Colonic mucosa (tissue), 4 donors: ENCODE data around the gene SLC2A9. TPM values are rescaled to one million over a fixed set of nuclear protein-coding genes. Genes with fewer than 3 reads are reported as not detected.

Experiments
- DNase-seq: peaks from one replicate; pipeline ENCODE4 v3.0.0-alpha.2; 2020
- H3K27ac ChIP-seq: fragments of 200-600 bp; one replicate; pipeline ENCODE4 v1.8.0; 2021
- H3K27me3 ChIP-seq: fragments of 200-600 bp; one replicate; pipeline ENCODE4 v1.8.0; 2021
- H3K36me3 ChIP-seq: fragments of 200-600 bp; one replicate; pipeline ENCODE4 v1.8.0; 2021
- H3K4me1 ChIP-seq: fragments of 200-600 bp; one replicate; pipeline ENCODE4 v1.8.0; 2021; ENCODE audit warnings: mild to moderate bottlenecking
- H3K4me3 ChIP-seq: fragments of 200-600 bp; one replicate; pipeline ENCODE4 v1.8.0; 2021
- H3K9ac ChIP-seq, 2 donors: one replicate each; pipeline ENCODE4 v1.7.0; 2013; ENCODE audit warnings: control low read depth in 2 of 2, low read depth in 2 of 2, low read length in 2 of 2
- H3K9me3 ChIP-seq: fragments of 200-600 bp; one replicate; pipeline ENCODE4 v1.8.0; 2021
- CTCF ChIP-seq: fragments of 200-600 bp; IDR thresholded peaks from one replicate; pipeline ENCODE4 v1.8.0; 2022; ENCODE audit warnings: antibody characterized with exemption, mild to moderate bottlenecking
- intact Hi-C: fragments of 100-400 bp; cut with DNase I; formaldehyde crosslinking; loops from one replicate; pipeline ENCODE4 v1.14.1; 2022
- total RNA-seq, 2 donors: library from RNA; stranded (reverse); fragmentation: NEBNext Ultra II Directional in 1 of 2; extraction: Animal tissue kit (Norgen Biotek cat#: 25700) in 1 of 2; gene quantifications; one replicate each; pipeline ENCODE4 v1.2.1, GENCODE V29; 2021
- donor health status: healthy.
- donor health status: DM: no; HTN: no; CAD: no.
- donor health status: DM: no; HTN: no; CAD: no.

SLC2A9 gene
- total RNA-seq, 2 donors from 2014 or later, result 4.3 to 6.8 TPM

DNA sequence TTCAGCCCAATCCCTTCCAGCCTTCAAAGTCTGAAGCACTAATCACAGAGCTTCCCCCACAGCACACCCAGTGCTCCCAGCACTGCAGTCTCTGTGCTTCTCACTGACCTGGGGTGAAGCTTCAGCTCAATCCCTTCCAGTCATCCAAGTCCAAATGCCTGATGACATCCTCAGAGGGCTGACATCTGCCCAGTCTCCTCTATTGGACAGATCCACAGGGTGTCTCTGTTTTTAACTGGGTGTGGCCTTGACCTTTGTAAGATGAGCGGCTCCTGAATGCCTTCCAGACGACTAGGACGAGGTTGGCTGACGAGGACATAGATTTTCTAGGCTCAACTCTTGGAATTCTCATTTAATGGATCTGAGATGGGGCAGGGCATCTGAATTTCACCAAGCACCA lies 7.6 kb upstream of the SLC2A9 start:
- no peak overlapping the region for H3K4me3 ChIP-seq
- H3K27ac ChIP-seq, result no peak overlapping the region
- H3K9ac ChIP-seq, result no peak overlapping the region
- intact Hi-C loops, result no loop called here
- no peaks in the 10 kb centered on the region for H3K9me3 ChIP-seq
- no peak for TF ChIP-seq CTCF
- H3K36me3 ChIP-seq, result no peaks in the 10 kb centered on the region
- no peaks in the 10 kb centered on the region for H3K27me3 ChIP-seq
- DNase-seq, result no peak
- H3K4me1 ChIP-seq, result no peaks in the 10 kb centered on the region

DNA sequence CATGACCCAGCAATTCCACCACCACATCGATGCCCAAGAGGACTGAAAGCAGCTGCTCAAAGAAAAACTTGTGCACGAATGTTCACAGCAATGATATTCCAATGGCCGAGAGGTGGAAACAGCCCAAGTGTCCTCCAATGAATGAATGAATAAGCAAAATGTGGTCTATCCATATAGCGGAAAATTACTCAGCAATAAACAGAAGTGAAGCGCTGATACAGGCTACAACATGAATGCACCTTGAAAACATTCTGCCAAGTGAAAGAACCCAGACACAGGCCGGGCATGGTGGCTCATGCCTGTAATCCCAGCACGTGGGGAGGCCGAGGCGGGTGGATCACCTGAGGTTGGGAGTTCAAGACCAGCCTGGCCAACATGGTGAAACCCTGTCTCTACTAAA lies 5.2 kb upstream of the SLC2A9 start:
- H3K9me3 ChIP-seq, result no peaks in the 10 kb centered on the region
- intact Hi-C loops, result no loop called here
- no peaks in the 10 kb centered on the region for H3K27me3 ChIP-seq
- H3K36me3 ChIP-seq, result no peaks in the 10 kb centered on the region
- TF ChIP-seq CTCF, result no peak
- H3K4me1 ChIP-seq, result no peaks in the 10 kb centered on the region
- no peak overlapping the region for H3K9ac ChIP-seq
- no peak overlapping the region for H3K27ac ChIP-seq
- DNase-seq, result no peak
- H3K4me3 ChIP-seq, result no peak overlapping the region

- no peak for TF ChIP-seq CTCF
Measured at GRCh38 chr4:10025230-10025806, 4.0 kb upstream of the SLC2A9 start.

DNA sequence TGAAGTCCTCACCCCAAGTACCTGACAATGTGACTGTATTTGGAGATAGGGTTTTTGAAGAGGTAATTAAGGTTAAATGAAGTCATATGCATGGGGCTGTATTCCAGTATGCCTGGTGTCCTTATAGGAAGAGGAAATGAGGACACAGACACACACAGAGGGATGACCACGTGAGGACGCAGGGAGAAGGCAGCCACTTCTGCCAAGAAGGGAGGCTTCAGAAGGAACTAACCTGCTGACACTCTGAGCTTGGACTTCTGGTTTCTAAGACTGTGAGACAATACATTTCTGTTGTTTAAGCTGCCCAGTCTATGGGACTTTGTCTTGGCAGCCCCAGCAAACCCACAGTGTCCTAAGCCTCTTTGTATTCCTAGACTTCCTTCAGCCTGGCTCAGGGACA lies 3.0 kb upstream of the SLC2A9 start:
- no peaks in the 10 kb centered on the region for H3K9me3 ChIP-seq
- intact Hi-C loops, result no loop called here
- H3K27me3 ChIP-seq, result no peaks in the 10 kb centered on the region

More at GRCh38 chr4:10025230-10025806, 4.0 kb upstream of the SLC2A9 start:
- Histone ChIP-seq H3K9ac (no peak overlapping the region), H3K9me3 (no peaks in the 10 kb centered on the region), H3K27ac (no peak overlapping the region), H3K27me3 (no peaks in the 10 kb centered on the region), H3K4me3 (no peak overlapping the region), H3K4me1 (no peaks in the 10 kb centered on the region), H3K36me3 (no peaks in the 10 kb centered on the region)
- DNase-seq, result no peak
- intact Hi-C loops, result no loop called here

DNA sequence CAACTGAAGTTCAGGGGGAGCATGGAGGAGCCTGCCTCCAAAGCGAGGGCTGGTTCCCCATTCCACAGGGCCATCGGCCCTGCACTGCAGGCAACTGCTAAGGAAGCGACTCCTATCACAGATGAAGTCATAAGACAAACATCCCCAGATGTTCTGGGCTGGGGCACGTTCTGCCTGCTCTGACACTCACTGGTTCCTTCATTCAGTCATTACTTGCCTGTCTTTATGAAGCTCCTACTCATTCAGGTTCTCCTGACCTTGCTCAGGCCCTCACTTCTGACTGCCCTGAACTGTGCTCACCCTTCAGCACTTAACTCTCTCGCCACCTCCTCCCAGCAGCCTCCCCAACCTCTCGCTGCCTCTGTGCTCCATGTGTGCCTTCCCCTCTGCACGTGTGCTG lies 2.5 kb upstream of the SLC2A9 start:
- intact Hi-C loops, result no loop called here
- H3K9ac ChIP-seq, result no peak overlapping the region
- no peak for TF ChIP-seq CTCF
- H3K27ac ChIP-seq, result no peak overlapping the region
- H3K9me3 ChIP-seq, result no peaks in the 10 kb centered on the region
- no peak for DNase-seq
- H3K4me1 ChIP-seq, result peaks cover 4% of the 10 kb centered on the region
- H3K36me3 ChIP-seq, result no peaks in the 10 kb centered on the region
- H3K4me3 ChIP-seq, result no peak overlapping the region
- H3K27me3 ChIP-seq, result no peaks in the 10 kb centered on the region

More for the DNA sequence above, 3.0 kb upstream of the SLC2A9 start:
- H3K27ac ChIP-seq, result no peak overlapping the region
- no peak for DNase-seq
- no peak overlapping the region for H3K4me3 ChIP-seq
- no peak overlapping the region for H3K9ac ChIP-seq
- H3K36me3 ChIP-seq, result no peaks in the 10 kb centered on the region
- no peak for TF ChIP-seq CTCF
- peaks cover 4% of the 10 kb centered on the region for H3K4me1 ChIP-seq
